ENCODE data around the gene ZNF22. TPM values are rescaled to one million over a fixed set of nuclear protein-coding genes. Genes with fewer than 3 reads are reported as not detected.

ZNF22 gene
- total and polyA plus RNA-seq, 2 experiments from 2014 or later = 22.1 to 31.3 TPM

DNA sequence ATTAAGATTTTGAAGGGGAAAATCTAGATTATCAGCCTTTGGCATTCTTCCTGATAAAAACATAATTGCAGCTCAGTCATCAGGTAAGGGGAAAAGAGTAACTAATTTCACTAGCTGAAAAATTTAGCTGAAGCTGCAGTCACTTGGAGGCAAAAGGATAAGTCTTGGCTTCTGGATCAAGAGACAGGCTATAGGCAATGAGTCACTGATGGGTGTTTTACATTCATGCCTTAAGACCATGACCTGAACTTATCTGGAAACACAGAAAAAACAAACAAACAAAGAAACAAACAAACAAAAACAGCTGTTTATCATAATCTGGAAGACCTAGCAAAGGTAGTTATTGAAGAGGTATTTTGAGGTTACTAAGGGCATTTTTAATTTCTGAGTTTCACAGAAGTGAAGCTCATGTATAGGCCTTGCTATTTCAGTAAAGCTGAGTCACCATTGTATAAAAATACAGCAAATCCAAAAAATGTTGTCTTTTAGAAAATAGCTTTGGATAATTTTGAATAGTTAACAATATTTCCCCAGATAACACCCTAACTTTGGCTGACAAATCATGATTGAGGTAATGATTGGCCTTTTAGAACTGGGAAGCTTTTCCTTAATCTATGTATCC is 40.3 kb downstream of the ZNF22 start:
- no peak overlapping the region for H3K27ac ChIP-seq
- no peak for TF ChIP-seq CTCF (IDR thresholded peaks at IDR 0.05; ENCODE audit: low read depth, low read length)
- peak in 1 of 2 donors; percentile 34 for DNase-seq (ENCODE audit: low read depth in 1 of 2, low spot score in 1 of 2)
- H3K4me1 ChIP-seq (ENCODE audit: low read depth) = peaks cover 6% of the 10 kb centered on the region
- H3K36me3 ChIP-seq = no peaks in the 10 kb centered on the region
- no peaks in the 10 kb centered on the region for H3K9me3 ChIP-seq (ENCODE audit: low read depth)
- no peak overlapping the region for H3K4me3 ChIP-seq
- H3K27me3 ChIP-seq = no peaks in the 10 kb centered on the region

DNA sequence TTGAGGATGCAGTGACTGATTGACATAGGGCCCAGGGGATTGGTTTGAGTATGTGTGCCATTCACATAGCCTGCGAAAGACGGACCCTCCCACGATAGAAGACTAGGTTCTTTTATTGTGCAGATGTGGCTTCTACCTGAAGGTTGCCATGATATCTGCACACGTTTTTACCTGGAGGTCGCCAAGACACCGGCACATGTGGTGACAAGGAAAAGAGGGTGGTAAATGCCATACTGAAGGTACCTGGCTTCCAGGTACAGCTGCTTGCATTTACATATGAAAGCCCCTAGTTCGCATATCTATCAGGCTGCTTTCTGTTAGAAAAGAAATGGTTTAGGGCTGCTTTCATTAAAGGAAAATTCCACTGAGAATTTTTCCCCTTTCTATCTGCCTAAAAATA is 43.6 kb downstream of the ZNF22 start:
- no peak for DNase-seq (ENCODE audit: low read depth in 1 of 2, low spot score in 1 of 2)
- no peaks in the 10 kb centered on the region for H3K4me1 ChIP-seq (ENCODE audit: low read depth)
- H3K36me3 ChIP-seq = no peaks in the 10 kb centered on the region
- H3K27ac ChIP-seq = no peak overlapping the region
- no peak for TF ChIP-seq CTCF (IDR thresholded peaks at IDR 0.05; ENCODE audit: low read depth, low read length)
- H3K27me3 ChIP-seq = no peaks in the 10 kb centered on the region
- no peak overlapping the region for H3K4me3 ChIP-seq
- no peaks in the 10 kb centered on the region for H3K9me3 ChIP-seq (ENCODE audit: low read depth)

- no peak overlapping the region for H3K27ac ChIP-seq
- no peak for DNase-seq (ENCODE audit: low read depth in 1 of 2, low spot score in 1 of 2)
- H3K9me3 ChIP-seq (ENCODE audit: low read depth) = no peaks in the 10 kb centered on the region
- no peak for TF ChIP-seq CTCF (IDR thresholded peaks at IDR 0.05; ENCODE audit: low read depth, low read length)
- no peaks in the 10 kb centered on the region for H3K36me3 ChIP-seq
- H3K4me3 ChIP-seq = no peak overlapping the region
- H3K27me3 ChIP-seq = no peaks in the 10 kb centered on the region
- no peaks in the 10 kb centered on the region for H3K4me1 ChIP-seq (ENCODE audit: low read depth)
Observed at GRCh38 chr10:45050551-45051235, 50.0 kb downstream of the ZNF22 start.

DNA sequence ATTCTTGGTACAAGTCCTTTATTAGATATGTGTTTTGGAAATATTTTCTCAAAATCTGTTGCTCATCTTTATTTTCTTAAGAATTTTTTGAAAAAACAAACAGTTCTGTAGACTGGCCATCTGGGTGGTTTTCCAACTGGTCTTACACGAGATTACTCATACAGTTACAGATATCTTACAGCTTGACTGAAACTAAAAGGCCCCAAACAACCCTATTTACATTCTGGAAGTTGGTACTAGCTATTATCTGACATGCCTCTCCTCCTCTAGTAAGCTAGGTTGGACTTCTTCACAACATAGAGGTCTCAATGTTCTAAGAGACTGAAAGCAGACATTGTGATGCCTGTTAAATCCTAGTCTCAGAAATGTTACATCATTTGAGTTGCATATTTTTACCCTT is 52.0 kb downstream of the ZNF22 start:
- Histone ChIP-seq H3K27me3 (no peaks in the 10 kb centered on the region), H3K4me3 (no peak overlapping the region), H3K36me3 (no peaks in the 10 kb centered on the region), H3K4me1 (ENCODE audit: low read depth) (no peaks in the 10 kb centered on the region), H3K27ac (no peak overlapping the region), H3K9me3 (ENCODE audit: low read depth) (no peaks in the 10 kb centered on the region)
- no peak for DNase-seq (ENCODE audit: low read depth in 1 of 2, low spot score in 1 of 2)
- TF ChIP-seq CTCF (IDR thresholded peaks at IDR 0.05; ENCODE audit: low read depth, low read length) = no peak

GRCh38 chr10:45053569-45054100 is 52.9 kb downstream of the ZNF22 start:
- Histone ChIP-seq H3K27ac (no peak overlapping the region), H3K4me1 (ENCODE audit: low read depth) (no peaks in the 10 kb centered on the region), H3K4me3 (no peak overlapping the region), H3K27me3 (no peaks in the 10 kb centered on the region), H3K36me3 (no peaks in the 10 kb centered on the region), H3K9me3 (ENCODE audit: low read depth) (no peaks in the 10 kb centered on the region)
- TF ChIP-seq CTCF (IDR thresholded peaks at IDR 0.05; ENCODE audit: low read depth, low read length) = no peak
- no peak for DNase-seq (ENCODE audit: low read depth in 1 of 2, low spot score in 1 of 2)

Other genes with a start within 250 kb of the ZNF22 start
- gene TMEM72, start 89.6 kb upstream of the ZNF22 start, total RNA-seq = 1.3 and 2.3 TPM in 2 replicates
- gene TMEM72, start 89.6 kb upstream of the ZNF22 start, polyA plus RNA-seq = 1.2 and 2.3 TPM in 2 replicates
- gene RASSF4, start 41.1 kb upstream of the ZNF22 start, total RNA-seq = 53.2 and 63.6 TPM in 2 replicates
- 70.7 and 102 TPM in 2 replicates for gene RASSF4, start 41.1 kb upstream of the ZNF22 start, polyA plus RNA-seq
- gene DEPP1, start 22.1 kb upstream of the ZNF22 start, total RNA-seq = 34.0 and 39.3 TPM in 2 replicates
- 32.3 and 38.3 TPM in 2 replicates for gene DEPP1, start 22.1 kb upstream of the ZNF22 start, polyA plus RNA-seq